Stimulated activated naive CD8-positive, alpha-beta T cell treated with anti-CD3 and anti-CD28 coated beads, Interleukin-15, amount 100 ng/mL, for 72 hours (primary cell): ENCODE results near the gene SCFD2.

Source experiments
- ATAC-seq: fragments of 150-1000 bp; cut with Tn5 transposase; 2 replicates; pipeline ENCODE4 v1.10.0; 2021; ENCODE audit warnings: mild to moderate bottlenecking, moderate library complexity
- DNase-seq, 2 donors: peaks; one replicate each; pipeline ENCODE4 v3.0.0; 2021 to 2022
- H3K27ac Mint-ChIP-seq, 2 donors: one replicate each; pipeline ENCODE4 v1.8.0; 2022; ENCODE audit warnings: mild to moderate bottlenecking in 2 of 2, mixed read lengths in 2 of 2, moderate library complexity in 2 of 2
- H3K27me3 Mint-ChIP-seq: one replicate; pipeline ENCODE4 v1.8.0; 2022; ENCODE audit warnings: mixed read lengths
- H3K4me1 Mint-ChIP-seq: one replicate; pipeline ENCODE4 v1.8.0; 2022; ENCODE audit warnings: mild to moderate bottlenecking, mixed read lengths
- H3K4me3 Mint-ChIP-seq, 2 donors: one replicate each; pipeline ENCODE4 v1.8.0; 2022; ENCODE audit warnings: mild to moderate bottlenecking in 2 of 2, mixed read lengths in 2 of 2, moderate library complexity in 1 of 2
- H3K9me3 Mint-ChIP-seq, 2 donors: one replicate each; pipeline ENCODE4 v1.8.0; 2022; ENCODE audit warnings: mixed read lengths in 2 of 2

SCFD2 gene

GRCh38 chr4:53026233-53026632 is 339.6 kb downstream of the SCFD2 start:
- Mint-ChIP-seq H3K27ac (no peak overlapping the region), H3K27me3 (no peaks in the 10 kb centered on the region), H3K4me1 (no peaks in the 10 kb centered on the region), H3K9me3 (peaks cover under 1 to 2% of the 10 kb centered on the region in 2 donors), H3K4me3 (no peak overlapping the region)
- no peak for DNase-seq
- ATAC-seq, result no peak

DNA sequence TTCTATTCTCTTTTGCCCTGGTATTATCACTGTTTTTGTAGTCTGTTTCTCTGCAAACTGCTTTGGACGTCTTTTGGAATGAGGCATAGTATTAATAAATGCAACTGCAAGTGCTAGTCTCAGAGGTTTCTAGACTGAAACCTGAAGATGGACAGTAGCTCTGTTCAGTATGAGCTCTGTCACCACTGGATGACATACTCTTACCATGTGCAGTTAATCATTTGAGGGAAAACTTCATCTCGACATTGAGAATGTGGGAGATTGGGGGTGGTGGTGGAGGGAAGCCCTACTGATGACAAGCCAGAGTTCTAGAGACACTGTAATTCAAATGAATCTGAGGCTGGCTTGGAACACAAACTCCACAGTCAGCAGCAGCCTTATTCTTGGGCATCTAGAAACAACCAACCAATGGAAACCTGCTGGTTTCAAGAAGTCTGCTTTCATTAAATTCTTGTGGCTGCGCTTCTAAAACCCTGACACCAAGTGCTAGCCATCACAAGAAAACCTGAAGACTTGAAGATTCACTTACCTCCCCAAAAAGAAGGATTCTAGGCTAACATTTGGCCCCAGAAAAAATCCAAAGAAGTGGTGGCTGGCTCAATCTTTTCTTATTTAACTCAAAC is 342.1 kb downstream of the SCFD2 start:
- no peaks in the 10 kb centered on the region for H3K9me3 Mint-ChIP-seq
- H3K27me3 Mint-ChIP-seq, result no peaks in the 10 kb centered on the region
- H3K4me1 Mint-ChIP-seq, result peaks cover 9% of the 10 kb centered on the region
- no peak for ATAC-seq
- H3K27ac Mint-ChIP-seq, result no peak overlapping the region
- no peak for DNase-seq
- no peak overlapping the region for H3K4me3 Mint-ChIP-seq

DNA sequence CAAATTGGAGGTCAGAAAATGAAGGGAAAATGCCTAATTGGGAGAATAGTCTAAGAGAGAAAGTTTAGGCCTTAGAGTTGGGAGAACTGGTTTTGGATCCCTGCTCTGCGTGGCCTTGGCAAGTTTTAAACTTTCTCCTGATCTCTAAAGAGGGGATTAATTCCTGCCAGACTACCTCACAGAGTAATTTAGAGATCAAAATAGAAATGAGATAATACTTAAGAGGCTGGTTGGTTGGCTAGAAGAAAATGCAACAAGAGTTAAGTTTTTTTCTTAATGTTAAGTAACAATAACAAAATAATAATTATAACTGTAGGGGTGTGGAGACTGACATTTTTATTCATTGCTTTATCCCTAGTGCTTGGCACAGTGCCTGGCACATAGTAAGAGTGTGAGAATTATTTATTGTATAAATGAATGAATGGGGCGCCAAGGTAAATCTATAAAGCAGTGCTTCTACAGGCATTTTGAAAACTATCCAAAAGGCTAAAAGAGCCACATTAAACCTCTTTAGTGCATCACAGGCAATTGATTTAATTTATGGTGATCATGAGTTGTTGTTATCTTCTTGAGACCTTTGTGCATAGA is 343.3 kb downstream of the SCFD2 start:
- Mint-ChIP-seq H3K9me3 (no peaks in the 10 kb centered on the region), H3K27me3 (no peaks in the 10 kb centered on the region), H3K4me3 (no peak overlapping the region), H3K27ac (no peak overlapping the region), H3K4me1 (peaks cover 9% of the 10 kb centered on the region)
- ATAC-seq (no peak), DNase-seq (no peak)

DNA sequence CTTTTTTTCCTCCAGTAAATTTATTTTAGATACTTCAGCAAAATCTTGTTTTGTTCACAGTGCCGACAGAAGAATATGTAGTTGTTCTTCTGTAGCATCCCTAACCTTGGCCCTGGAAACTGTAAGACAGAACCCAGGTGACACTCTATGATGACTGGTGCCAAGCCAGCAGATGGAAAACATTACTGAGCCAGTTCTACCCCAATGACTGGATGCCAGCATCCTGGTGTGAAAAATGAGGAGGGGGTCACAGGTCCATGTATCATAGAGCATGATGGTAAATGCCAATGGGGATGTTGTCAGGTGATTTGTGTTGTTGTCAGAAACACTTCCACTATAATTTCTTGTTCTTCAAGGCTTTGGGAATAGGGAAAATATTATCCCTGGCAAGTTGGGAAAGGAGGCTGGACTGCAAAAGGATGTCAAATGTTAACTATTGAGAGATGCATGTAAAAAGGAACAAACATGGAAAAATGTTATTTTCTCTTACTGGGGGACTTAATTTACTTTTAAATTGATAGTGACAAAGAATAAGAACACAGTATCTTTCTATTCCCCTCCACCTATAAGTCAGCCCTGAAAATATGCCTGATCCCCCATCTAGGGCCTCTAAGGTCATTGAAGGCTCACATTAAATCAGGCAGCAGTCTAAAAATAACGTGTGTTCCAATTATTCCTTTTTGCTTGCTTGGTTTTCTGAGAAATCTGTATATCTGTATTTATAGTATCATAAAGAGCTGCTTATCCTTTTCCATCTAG is 343.9 kb downstream of the SCFD2 start:
- Mint-ChIP-seq H3K27me3 (no peaks in the 10 kb centered on the region), H3K9me3 (no peaks in the 10 kb centered on the region)

GRCh38 chr4:53019485-53020382 is 346.1 kb downstream of the SCFD2 start:
- ATAC-seq, result no peak
- Mint-ChIP-seq H3K9me3 (no peaks in the 10 kb centered on the region), H3K27me3 (no peaks in the 10 kb centered on the region), H3K4me1 (peaks cover 9% of the 10 kb centered on the region), H3K27ac (peak overlapping the region in 1 of 2 donors; percentile 76), H3K4me3 (no peak overlapping the region)
- DNase-seq, result no peak

More for the DNA sequence above, 343.9 kb downstream of the SCFD2 start:
- Mint-ChIP-seq H3K27ac (no peak overlapping the region), H3K4me1 (peaks cover 9% of the 10 kb centered on the region), H3K4me3 (no peak overlapping the region)
- no peak for DNase-seq
- no peak for ATAC-seq

DNA sequence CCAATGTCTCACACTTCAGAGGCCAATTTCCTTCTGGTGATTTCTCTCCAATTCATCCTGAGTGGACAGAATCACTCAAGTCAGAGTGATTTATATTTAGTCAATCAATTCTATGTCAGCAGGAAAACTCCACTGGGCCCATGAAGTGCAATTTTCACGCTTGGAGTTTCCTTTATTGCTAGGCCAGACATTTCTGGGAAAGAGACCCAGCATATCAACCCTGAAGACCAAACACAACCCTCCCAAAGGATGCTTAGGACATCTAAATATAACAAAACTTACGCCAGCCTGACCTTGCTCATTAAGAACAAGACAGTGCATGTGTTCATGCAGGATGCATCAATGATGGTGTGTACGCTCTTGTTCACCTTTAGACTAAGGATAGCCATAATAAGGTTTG is 347.4 kb downstream of the SCFD2 start:
- H3K27me3 Mint-ChIP-seq, result no peaks in the 10 kb centered on the region
- no peak overlapping the region for H3K4me3 Mint-ChIP-seq
- ATAC-seq, result no peak
- H3K9me3 Mint-ChIP-seq, result no peaks in the 10 kb centered on the region
- no peak for DNase-seq
- H3K4me1 Mint-ChIP-seq, result peaks cover 16% of the 10 kb centered on the region
- H3K27ac Mint-ChIP-seq, result no peak overlapping the region

- no peaks in the 10 kb centered on the region for H3K27me3 Mint-ChIP-seq
- no peak overlapping the region for H3K4me3 Mint-ChIP-seq
- ATAC-seq (no peak), DNase-seq (no peak)
- H3K4me1 Mint-ChIP-seq, result peaks cover 38% of the 10 kb centered on the region
- H3K9me3 Mint-ChIP-seq, result no peaks in the 10 kb centered on the region
- no peak overlapping the region for H3K27ac Mint-ChIP-seq
These were observed 349.6 kb downstream of the SCFD2 start for GRCh38 chr4:53016099-53016820.

DNA sequence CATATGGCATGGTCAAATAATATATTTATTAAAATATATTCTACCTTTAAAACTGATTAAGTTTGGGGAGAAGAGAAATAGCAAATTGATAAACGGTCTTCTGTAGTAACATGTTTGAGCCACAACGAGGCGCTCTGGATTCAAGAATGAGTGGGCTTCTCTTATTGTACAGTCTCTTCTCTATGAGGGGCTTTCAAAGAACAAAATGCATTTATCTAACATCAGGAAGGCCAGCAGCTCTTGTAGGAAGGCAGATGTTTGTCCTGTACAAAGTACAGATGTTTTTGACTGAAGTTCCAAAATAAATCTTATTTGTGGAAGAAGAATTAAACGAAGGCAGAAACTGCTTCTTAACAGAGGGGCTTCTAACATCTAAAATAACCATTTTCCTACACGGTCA is 350.2 kb downstream of the SCFD2 start:
- peaks cover 41% of the 10 kb centered on the region for H3K4me1 Mint-ChIP-seq
- ATAC-seq, result no peak
- H3K27ac Mint-ChIP-seq, result peak overlapping the region in 1 of 2 donors; percentile 61
- DNase-seq, result no peak
- no peak overlapping the region for H3K4me3 Mint-ChIP-seq
- no peaks in the 10 kb centered on the region for H3K27me3 Mint-ChIP-seq
- H3K9me3 Mint-ChIP-seq, result no peaks in the 10 kb centered on the region

GRCh38 chr4:53014881-53015280 is 351.0 kb downstream of the SCFD2 start:
- Mint-ChIP-seq H3K4me3 (no peak overlapping the region), H3K27ac (no peak overlapping the region), H3K9me3 (no peaks in the 10 kb centered on the region), H3K27me3 (no peaks in the 10 kb centered on the region), H3K4me1 (peaks cover 36% of the 10 kb centered on the region)
- ATAC-seq, result no peak
- no peak for DNase-seq

DNA sequence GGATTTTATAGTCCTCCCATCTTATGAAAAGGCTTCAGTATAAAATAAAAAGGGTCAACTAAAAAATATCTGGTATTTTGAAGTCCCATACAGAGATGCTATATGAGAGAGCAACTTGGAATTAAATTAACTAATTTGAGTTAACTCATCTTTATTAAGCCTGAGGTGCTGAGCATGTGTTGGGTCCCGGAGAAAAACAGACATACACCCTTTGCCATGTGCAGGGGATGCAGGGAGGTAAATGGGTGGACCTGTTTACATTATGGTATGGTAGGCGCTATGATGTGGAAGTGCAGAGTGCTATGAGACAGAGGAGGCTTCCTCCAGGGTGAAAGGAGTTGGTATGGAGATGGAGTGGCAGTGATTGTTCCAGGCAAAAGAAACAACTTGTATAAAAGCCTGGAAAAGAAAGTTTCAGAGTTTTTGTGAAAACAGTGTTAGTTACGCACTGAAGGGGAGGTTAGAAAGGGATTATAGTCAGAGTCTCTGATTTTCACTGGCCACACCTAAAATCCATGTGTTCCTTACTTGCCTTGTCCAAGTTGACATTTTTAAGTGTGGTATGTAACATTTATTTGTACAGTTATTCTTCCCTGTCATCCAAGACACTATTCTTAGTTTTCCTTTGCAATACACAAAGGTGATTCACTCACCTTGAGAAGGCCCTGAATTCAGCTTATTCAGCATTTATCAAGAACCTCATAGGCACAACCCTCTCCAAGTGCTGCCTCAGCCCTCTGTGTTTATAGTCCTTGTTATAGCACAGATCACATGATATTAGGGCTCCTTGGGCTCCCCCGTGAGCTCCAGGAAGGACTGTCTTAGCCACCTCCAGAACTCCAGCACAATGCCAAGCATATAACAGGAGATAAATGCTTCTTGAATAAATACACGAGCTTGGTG is 351.7 kb downstream of the SCFD2 start:
- peaks cover 38% of the 10 kb centered on the region for H3K4me1 Mint-ChIP-seq
- ATAC-seq (no peak), DNase-seq (no peak)
- peak overlapping the region in 1 of 2 donors; percentile 85 for H3K27ac Mint-ChIP-seq
- no peaks in the 10 kb centered on the region for H3K9me3 Mint-ChIP-seq
- no peaks in the 10 kb centered on the region for H3K27me3 Mint-ChIP-seq
- H3K4me3 Mint-ChIP-seq, result no peak overlapping the region

- H3K27me3 Mint-ChIP-seq, result no peaks in the 10 kb centered on the region
- ATAC-seq (peak; percentile 78), DNase-seq (peak in 1 of 2 donors; percentile 6)
- H3K27ac Mint-ChIP-seq, result peak overlapping the region; percentile 89 to 92
- peak overlapping the region; percentile 60 to 72 for H3K4me3 Mint-ChIP-seq
- H3K9me3 Mint-ChIP-seq, result no peaks in the 10 kb centered on the region
- peaks cover 38% of the 10 kb centered on the region for H3K4me1 Mint-ChIP-seq
These were observed 353.1 kb downstream of the SCFD2 start for GRCh38 chr4:53012738-53013137.

DNA sequence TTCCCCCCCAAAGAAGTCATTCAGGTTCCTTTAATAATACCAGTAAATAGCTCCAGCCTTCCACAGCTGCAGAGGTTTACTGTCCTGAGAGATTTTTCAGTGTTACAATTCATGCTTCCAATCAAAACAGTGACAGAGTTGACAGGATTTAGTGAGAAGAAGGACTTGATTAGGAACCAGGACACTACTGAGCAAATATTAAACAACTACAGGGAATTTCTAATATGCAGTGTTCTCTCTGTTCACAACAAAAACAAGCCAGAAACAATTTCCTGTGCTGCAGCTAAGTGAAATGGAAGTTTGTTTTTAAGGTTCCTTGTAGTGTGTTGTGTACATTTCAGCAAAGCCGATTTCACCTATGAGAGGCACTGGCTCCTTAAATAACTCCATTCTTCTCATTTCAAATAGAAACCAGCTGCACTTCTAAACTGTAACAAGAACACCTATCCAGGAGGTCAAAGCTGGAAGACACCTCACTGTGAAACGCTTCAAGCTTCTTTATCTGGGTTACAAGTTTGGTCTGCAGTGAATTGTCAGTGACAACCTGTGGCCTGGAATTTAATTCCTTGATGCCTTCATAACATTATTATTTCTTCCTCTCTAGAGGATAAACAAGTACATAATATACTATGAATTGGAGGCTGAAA is 354.5 kb downstream of the SCFD2 start:
- Mint-ChIP-seq H3K27ac (no peak overlapping the region), H3K4me1 (peaks cover 38% of the 10 kb centered on the region), H3K9me3 (no peaks in the 10 kb centered on the region), H3K4me3 (no peak overlapping the region), H3K27me3 (no peaks in the 10 kb centered on the region)
- ATAC-seq, result no peak
- DNase-seq, result no peak

DNA sequence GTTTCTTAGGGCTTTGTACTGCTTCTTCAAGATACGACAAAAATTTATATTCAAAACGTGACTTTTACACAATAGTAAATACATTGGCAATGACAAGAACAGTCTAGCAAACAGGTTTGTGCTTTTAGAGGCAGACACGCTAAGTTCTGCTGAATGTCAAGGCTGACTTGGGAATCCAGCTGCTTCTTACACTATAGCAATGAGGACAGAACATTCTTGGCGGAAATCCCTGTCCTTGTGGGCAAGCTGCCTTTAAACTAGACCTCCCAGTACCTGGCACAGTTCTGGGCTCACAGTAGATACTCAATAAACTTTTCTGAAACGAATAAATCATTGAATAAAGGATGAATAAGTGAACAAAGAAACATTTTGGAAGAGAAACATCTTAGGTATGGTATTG is 355.5 kb downstream of the SCFD2 start:
- H3K27ac Mint-ChIP-seq, result no peak overlapping the region
- H3K4me1 Mint-ChIP-seq, result peaks cover 38% of the 10 kb centered on the region
- H3K4me3 Mint-ChIP-seq, result no peak overlapping the region
- no peaks in the 10 kb centered on the region for H3K27me3 Mint-ChIP-seq
- DNase-seq (no peak), ATAC-seq (no peak)
- no peaks in the 10 kb centered on the region for H3K9me3 Mint-ChIP-seq

DNA sequence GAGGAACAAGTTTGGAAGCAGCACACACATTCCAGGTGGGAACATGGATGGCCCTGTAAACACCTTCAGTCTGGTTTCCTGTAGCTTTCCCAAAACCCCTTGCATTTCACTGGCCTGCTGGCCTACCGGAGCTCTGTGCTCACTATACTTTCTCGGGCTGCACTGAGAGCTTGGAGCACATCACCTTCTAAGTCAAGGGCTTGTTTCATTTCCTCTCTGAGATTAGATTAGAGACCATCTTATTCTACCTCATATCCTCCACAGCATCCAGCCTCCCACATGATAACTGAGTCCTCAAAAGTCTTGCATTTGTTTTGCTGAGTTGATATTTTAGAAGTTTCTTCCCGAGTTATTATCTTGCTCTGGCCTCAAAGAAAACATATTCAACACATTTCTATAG is 356.0 kb downstream of the SCFD2 start:
- H3K9me3 Mint-ChIP-seq, result no peaks in the 10 kb centered on the region
- ATAC-seq, result no peak
- DNase-seq, result no peak
- H3K27ac Mint-ChIP-seq, result no peak overlapping the region
- peaks cover 38% of the 10 kb centered on the region for H3K4me1 Mint-ChIP-seq
- H3K27me3 Mint-ChIP-seq, result no peaks in the 10 kb centered on the region
- H3K4me3 Mint-ChIP-seq, result no peak overlapping the region
